GM13976 (cell line): ENCODE data around the gene PGLYRP2.

ENCODE experiments used
- DNase-seq: peaks from one replicate; pipeline ENCODE4 v3.0.0; 2012; ENCODE audit warnings: low spot score
- CTCF ChIP-seq: IDR thresholded peaks from 2 replicates; pipeline ENCODE4 v1.5.1; 2012; ENCODE audit warnings: borderline replicate concordance, mild to moderate bottlenecking; ENCODE audit not compliant: insufficient read depth; ENCODE audit errors: extremely low read depth, missing control alignments, control extremely low read depth
- in situ Hi-C: fragments of 300-500 bp; cut with MboI; formaldehyde crosslinking; loops from one replicate; pipeline ENCODE4 v1.12.0; 2022; ENCODE audit warnings: low sequenced_read_pairs, mixed read lengths, inconsistent platforms; ENCODE audit not compliant: unreplicated experiment

PGLYRP2 gene

GRCh38 chr19:15453906-15454860 lies 25.1 kb downstream of the PGLYRP2 start:
- TF ChIP-seq CTCF = no peak
- DNase-seq = no peak
- in situ Hi-C loops = no loop called here

GRCh38 chr19:15453091-15453578 lies 26.2 kb downstream of the PGLYRP2 start:
- no peak for TF ChIP-seq CTCF
- in situ Hi-C loops = no loop called here

GRCh38 chr19:15452111-15453047 lies 26.9 kb downstream of the PGLYRP2 start:
- no peak for TF ChIP-seq CTCF
- in situ Hi-C loops = no loop called here
- DNase-seq = no peak

More at GRCh38 chr19:15453091-15453578, 26.2 kb downstream of the PGLYRP2 start:
- no peak for DNase-seq

- no peak for TF ChIP-seq CTCF
- DNase-seq = no peak
- in situ Hi-C loops = no loop called here
Measured at GRCh38 chr19:15450528-15450890, 28.8 kb downstream of the PGLYRP2 start.

- DNase-seq = peak; percentile 95
- in situ Hi-C loops = no loop called here
- TF ChIP-seq CTCF = no peak
Measured at GRCh38 chr19:15449620-15450527, 29.4 kb downstream of the PGLYRP2 start, which contains the start of gene WIZ. Gene WIZ (minus strand): TSS chr19:15449956. CDS start chr19:15448307, 1,649 bp downstream.
